Measurements from ENCODE around the gene REP15.
"Not testable (repeated sequence)": the region's sequence is repeated elsewhere in the genome, so short reads cannot be mapped to it uniquely, and the experiment has no call there.

The REP15 gene

GRCh38 chr12:27703720-27704452, 7.6 kb downstream of the REP15 start:
- DNase-seq, result peak; percentile 38 to 64

GRCh38 chr12:27705263-27705662, 9.0 kb downstream of the REP15 start:
- DNase-seq, result no peak

GRCh38 chr12:27707216-27707615, 11.0 kb downstream of the REP15 start:
- DNase-seq, result no peak

- DNase-seq, result no peak
Observed at GRCh38 chr12:27709212-27709931, 13.1 kb downstream of the REP15 start.

DNA sequence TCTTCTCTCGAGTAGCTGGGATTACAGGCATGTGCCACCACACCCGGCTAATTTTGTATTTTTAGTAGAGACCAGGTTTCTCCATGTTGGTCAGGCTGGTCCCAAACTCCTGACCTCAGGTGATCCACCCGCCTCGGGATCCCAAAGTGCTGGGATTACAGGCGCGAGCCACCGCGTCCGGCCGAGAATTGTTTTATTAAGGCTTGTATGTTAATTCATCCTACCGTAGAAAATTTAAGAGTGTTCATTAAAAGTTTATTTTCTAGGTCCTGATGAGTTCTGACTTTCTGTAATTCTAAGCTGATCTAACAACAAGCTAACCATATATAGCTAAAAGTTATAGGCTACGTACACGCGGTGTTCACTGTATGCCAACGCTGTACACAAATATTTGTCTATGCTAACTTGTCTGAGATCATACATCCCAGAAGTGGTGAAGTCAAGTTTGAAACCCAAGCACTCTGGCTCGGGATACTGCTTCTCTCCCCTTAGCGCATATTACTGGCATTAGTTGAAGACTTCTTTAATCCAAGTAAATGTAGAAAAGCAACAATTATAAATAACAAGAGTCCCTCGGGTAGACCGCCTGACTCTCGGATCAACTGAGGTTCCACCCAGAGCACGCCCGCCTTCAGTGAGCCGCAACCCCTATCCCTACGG, 13.8 kb downstream of the REP15 start:
- peak in 1 of 2 experiments; percentile 38 for DNase-seq

- peak; percentile 61 to 87 for DNase-seq
Observed at GRCh38 chr12:27710592-27711316, 14.5 kb downstream of the REP15 start, which contains the start of gene MRPS35. TSS of gene MRPS35 (plus strand) at chr12:27710832. CDS start at chr12:27710844, 12 bp downstream.

GRCh38 chr12:27711317-27711682, 15.1 kb downstream of the REP15 start:
- no peak for DNase-seq

DNA sequence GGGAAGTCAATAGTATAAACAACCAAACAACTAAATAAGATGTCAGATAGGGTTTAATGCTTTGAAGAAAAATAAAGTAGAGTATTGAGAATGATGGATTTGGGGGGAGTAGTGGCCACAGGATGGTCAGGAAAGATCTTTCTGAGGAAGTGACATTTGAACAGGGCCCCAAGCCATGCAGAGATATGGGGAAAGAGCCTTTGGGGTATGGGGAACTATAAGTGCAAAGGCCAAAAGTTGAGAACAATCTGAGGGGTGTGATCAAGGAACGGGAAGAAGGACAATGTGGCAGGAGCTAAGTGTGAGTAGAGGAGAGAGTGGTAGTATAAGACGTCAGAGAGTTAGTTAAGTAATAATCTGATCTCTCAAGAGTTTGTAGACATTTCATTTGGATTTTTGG, 15.7 kb downstream of the REP15 start:
- DNase-seq, result no peak

DNA sequence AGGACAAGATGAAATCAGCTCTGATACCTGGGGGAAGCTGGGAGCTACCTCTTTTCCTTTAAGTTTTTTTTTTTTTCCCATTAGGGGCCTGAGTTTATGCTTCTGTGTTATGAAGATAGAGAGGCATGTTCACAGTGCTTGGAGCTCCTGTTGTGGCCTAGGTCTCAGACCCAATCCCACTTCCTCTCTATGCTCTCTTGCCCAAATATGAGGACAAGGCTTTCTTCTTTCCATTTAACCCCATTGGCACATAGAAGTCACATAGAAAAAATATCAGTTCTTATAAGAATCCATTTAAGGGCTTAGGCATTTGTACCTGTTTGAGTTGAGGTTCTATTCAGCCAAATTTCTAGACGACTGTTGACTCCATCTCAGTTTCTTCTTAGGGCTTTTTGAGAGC, 27.0 kb downstream of the REP15 start:
- no peak for DNase-seq

GRCh38 chr12:27730097-27730588, 33.9 kb downstream of the REP15 start:
- no peak for DNase-seq

GRCh38 chr12:27732281-27732680, 36.0 kb downstream of the REP15 start:
- peak in 1 of 2 experiments; percentile 14 for DNase-seq

DNA sequence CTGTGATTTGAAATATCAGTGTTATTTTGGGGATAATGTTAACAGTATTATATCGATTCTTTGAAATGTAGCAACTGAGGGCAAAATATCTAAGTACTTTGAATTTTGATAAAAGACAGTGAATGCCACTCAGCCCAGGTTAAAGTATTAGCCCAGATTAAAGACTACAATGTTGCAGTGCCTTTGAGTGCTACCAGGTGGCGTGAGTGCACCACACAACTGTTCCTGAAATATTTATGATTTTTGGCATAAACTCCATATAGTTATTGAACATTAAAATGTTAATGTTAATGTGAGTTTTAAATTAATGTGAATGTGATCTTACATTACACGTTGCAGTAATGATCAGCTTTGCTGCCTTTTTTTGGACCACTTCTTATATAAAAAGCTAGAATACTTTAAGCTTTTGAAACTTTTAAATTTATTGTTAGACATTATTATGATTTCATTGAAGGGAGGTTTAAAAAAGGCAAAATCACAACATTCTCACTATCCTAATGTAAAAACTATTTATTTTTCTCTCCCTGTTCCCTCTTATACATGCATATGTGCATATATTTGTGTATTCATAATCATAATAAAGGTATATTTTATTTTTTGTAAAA, 36.9 kb downstream of the REP15 start:
- peak in 1 of 2 experiments; percentile 23 for DNase-seq

DNA sequence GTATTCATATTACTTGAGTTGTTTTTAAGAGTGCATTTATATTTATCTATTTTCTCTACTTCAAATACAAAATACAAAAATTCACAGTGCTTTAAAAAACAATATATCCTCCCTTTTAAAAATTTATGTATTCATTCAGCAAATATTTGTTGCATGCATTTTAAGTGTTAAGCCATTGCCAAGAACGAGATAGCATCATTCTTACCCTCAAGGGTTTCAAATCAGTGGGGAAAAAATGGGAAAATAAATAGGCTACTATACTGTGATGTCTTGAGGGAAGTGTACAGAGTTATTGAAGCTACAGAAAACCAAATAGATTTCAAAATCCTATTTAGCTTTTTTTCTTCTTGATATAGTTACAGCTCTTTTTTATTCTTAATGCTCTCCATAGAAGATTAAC, 37.5 kb downstream of the REP15 start:
- no peak for DNase-seq

- DNase-seq, result not testable (repeated sequence)
Observed at GRCh38 chr12:27734321-27734720, 38.1 kb downstream of the REP15 start.

DNA sequence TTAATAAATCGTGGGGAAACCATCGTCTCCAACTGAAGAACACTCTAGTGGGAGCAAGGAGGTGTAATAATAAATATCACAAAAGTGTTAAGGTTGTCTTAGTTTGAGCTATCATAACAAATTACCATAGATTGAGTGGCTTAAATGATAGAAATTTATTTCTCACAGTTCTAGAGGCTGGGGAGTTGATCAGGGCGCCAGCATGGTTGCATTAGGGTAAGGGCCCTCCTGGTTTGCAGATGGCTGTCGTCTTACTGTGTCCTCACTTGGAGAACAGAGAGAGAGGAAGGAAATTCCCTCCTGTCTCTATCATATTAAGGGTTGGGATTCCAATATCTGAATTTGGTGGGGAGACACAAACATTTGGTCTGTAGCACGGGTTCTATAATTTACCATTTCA, 47.4 kb downstream of the REP15 start:
- DNase-seq, result no peak

- DNase-seq, result not testable (repeated sequence)
Observed at GRCh38 chr12:27745734-27746133, 49.5 kb downstream of the REP15 start.

Measured in NCI-H1930 (cell line).